ENCODE data around the gene ANXA1. TPM values are rescaled to one million over a fixed set of nuclear protein-coding genes. Genes with fewer than 3 reads are reported as not detected.

The ANXA1 gene
- total and polyA plus RNA-seq, 2 of the 13 experiments (the other 11 are each of a cell fraction or from before 2014, with no cell fraction given), result 0.15 to 0.20 TPM

- no peak for TF ChIP-seq ZNF883 (CRISPR knock-in tag; IDR thresholded peaks at IDR 0.05; ENCODE audit: not compliant biosample characterization)
- TF ChIP-seq, protein P1, sequence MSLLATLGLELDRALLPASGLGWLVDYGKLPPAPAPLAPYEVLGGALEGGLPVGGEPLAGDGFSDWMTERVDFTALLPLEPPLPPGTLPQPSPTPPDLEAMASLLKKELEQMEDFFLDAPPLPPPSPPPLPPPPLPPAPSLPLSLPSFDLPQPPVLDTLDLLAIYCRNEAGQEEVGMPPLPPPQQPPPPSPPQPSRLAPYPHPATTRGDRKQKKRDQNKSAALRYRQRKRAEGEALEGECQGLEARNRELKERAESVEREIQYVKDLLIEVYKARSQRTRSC (CRISPR knock-in tag; IDR thresholded peaks at IDR 0.05; ENCODE audit: low read depth), result no peak
- no peak for TF ChIP-seq MAFK (conservative IDR thresholded peaks at IDR 0.05 in 1 of 2, IDR thresholded peaks at IDR 0.05 in 1 of 2; ENCODE audit: low read length in 2 of 2)
- no peak for TF ChIP-seq MIER3 (CRISPR knock-in tag; IDR thresholded peaks at IDR 0.05; ENCODE audit: borderline replicate concordance)
Measured at GRCh38 chr9:73204936-73205335, 53.3 kb downstream of the ANXA1 start (continued).

DNA sequence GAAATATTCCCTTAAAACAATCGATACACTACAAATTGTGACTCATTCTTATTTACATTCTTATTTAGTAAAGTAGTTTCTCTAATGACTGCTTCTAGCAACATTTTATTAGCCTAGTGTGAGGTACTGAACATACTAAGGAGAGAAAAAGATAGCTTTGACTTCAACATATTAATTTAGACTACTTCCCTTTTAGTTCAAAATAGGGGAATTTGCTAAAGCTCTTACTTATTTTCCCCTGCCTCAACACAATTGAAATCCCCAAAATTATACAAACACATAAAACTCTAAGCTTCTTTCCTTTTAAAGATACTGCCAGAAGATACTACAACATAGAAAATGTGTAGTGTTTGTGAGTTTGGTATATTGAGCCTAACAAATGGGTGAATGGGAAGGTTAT, 55.2 kb downstream of the ANXA1 start:
- in situ Hi-C loops (cut with HindIII; ENCODE audit: extremely low pct_ligation_motif_present, low pct_unique_long_range_greater_than_20kb), result loop anchor here (10.0 kb wide), 1 partner anchor 358 kb away; no protein-coding TSS in a partner anchor
- FAIRE-seq, result no peak
- TF ChIP-seq ZNF256 (CRISPR knock-in tag; conservative IDR thresholded peaks at IDR 0.05) (no peak), SRF (IDR thresholded peaks at IDR 0.05; ENCODE audit: low read depth, low read length) (no peak), ZNF431 (CRISPR knock-in tag; IDR thresholded peaks at IDR 0.05; ENCODE audit: borderline replicate concordance, low read depth) (no peak), THAP11 (CRISPR knock-in tag; IDR thresholded peaks at IDR 0.05) (no peak), ZSCAN22 (CRISPR knock-in tag; IDR thresholded peaks at IDR 0.05) (no peak), TCF7L2 (IDR thresholded peaks at IDR 0.05; ENCODE audit: low read depth, low read length) (no peak), RFXAP (CRISPR knock-in tag; IDR thresholded peaks at IDR 0.05; ENCODE audit: borderline replicate concordance) (no peak), CHCHD3 (CRISPR knock-in tag; IDR thresholded peaks at IDR 0.05) (no peak), IKZF5 (CRISPR knock-in tag; IDR thresholded peaks at IDR 0.05) (no peak), SOX5 (CRISPR knock-in tag; IDR thresholded peaks at IDR 0.05; ENCODE audit: borderline replicate concordance) (no peak), ZNF605 (CRISPR knock-in tag; IDR thresholded peaks at IDR 0.05) (no peak), ZSCAN5A (CRISPR knock-in tag; IDR thresholded peaks at IDR 0.05; ENCODE audit: borderline replicate concordance) (no peak), ZNF530 (CRISPR knock-in tag; IDR thresholded peaks at IDR 0.05; ENCODE audit: low read depth) (no peak), ZNF460 (CRISPR knock-in tag; IDR thresholded peaks at IDR 0.05; ENCODE audit: borderline replicate concordance) (no peak), YEATS2 (CRISPR knock-in tag; IDR thresholded peaks at IDR 0.05; ENCODE audit: borderline replicate concordance) (no peak)
- TF ChIP-seq, protein P2, sequence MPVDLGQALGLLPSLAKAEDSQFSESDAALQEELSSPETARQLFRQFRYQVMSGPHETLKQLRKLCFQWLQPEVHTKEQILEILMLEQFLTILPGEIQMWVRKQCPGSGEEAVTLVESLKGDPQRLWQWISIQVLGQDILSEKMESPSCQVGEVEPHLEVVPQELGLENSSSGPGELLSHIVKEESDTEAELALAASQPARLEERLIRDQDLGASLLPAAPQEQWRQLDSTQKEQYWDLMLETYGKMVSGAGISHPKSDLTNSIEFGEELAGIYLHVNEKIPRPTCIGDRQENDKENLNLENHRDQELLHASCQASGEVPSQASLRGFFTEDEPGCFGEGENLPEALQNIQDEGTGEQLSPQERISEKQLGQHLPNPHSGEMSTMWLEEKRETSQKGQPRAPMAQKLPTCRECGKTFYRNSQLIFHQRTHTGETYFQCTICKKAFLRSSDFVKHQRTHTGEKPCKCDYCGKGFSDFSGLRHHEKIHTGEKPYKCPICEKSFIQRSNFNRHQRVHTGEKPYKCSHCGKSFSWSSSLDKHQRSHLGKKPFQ (CRISPR knock-in tag; IDR thresholded peaks at IDR 0.05; ENCODE audit: insufficient replicate concordance), result no peak

More for the DNA sequence above, 55.2 kb downstream of the ANXA1 start:
- H3K27me3 ChIP-seq (ENCODE audit: control insufficient read depth in 1 of 2, insufficient read depth in 2 of 2, low read length in 2 of 2), result no peaks in the 10 kb centered on the region
- H3K9me3 ChIP-seq (ENCODE audit: low read length), result no peaks in the 10 kb centered on the region
- H3K36me3 ChIP-seq (replicated peaks in 1 of 2; ENCODE audit: control insufficient read depth in 1 of 2, insufficient read depth in 2 of 2, low read length in 2 of 2), result no peaks in the 10 kb centered on the region
- WGBS (ENCODE audit: low lambda C conversion rate), result 0% methylated on average over 1 of the region's 1 CpG
- ChIA-PET CTCF (ENCODE audit: low intra/inter-chr PET ratio, low total read pairs) (no interaction called here), POLR2A (no interaction called here)
- DNase-seq (ENCODE audit: low spot score), result no peak
- H3K4me3 ChIP-seq (replicated peaks in 1 of 3; ENCODE audit: insufficient read depth in 1 of 3, low read depth in 2 of 3, low read length in 3 of 3), result no peak overlapping the region
- ATAC-seq, result no peak
- H4K20me1 ChIP-seq (ENCODE audit: insufficient read depth, low read length), result no peaks in the 10 kb centered on the region
- no peaks in the 10 kb centered on the region for H3K4me1 ChIP-seq (ENCODE audit: insufficient read depth, low read length)
- no peak overlapping the region for H3K27ac ChIP-seq (ENCODE audit: extremely low read length, insufficient read depth, low read length)
- no peaks in the 10 kb centered on the region for H3K79me2 ChIP-seq (ENCODE audit: insufficient read depth, low read length)
- H2AFZ ChIP-seq (ENCODE audit: low read length), result no peak overlapping the region
- no peak overlapping the region for H3K4me2 ChIP-seq (ENCODE audit: low read depth, low read length)
- H3K9ac ChIP-seq (ENCODE audit: insufficient read depth, low read depth, low read length), result no peak overlapping the region
- BruUV-seq (replicated peaks), result no TSS peak
- intact Hi-C loops (cut with micrococcal nuclease; ENCODE audit: unreplicated experiment), result no loop called here
